NCI-H345 treated with DMSO at 0.1 percent for 48 hours (cell line): ENCODE data around the gene EFCAB8.
A peak's percentile ranks its signal among the peaks of the same experiment; 100 is the strongest.
"Not testable (repeated sequence)": the region's sequence is repeated elsewhere in the genome, so short reads cannot be mapped to it uniquely, and the experiment has no call there.

Experiments
- DNase-seq: peaks from one replicate; lab custom pipeline; 2025; ENCODE audit not compliant: unreplicated experiment; lab: John Stamatoyannopoulos, UW

EFCAB8 gene

GRCh38 chr20:32885185-32885584 is 26.5 kb downstream of the EFCAB8 start:
- no peak for DNase-seq

GRCh38 chr20:32885952-32886351 is 27.2 kb downstream of the EFCAB8 start:
- DNase-seq = no peak

- DNase-seq = no peak
These were observed 27.9 kb downstream of the EFCAB8 start for GRCh38 chr20:32886652-32887051.

- DNase-seq = no peak
These were observed 28.8 kb downstream of the EFCAB8 start for GRCh38 chr20:32887492-32887891.

- DNase-seq = no peak
These were observed 29.9 kb downstream of the EFCAB8 start for GRCh38 chr20:32888636-32889035.

- no peak for DNase-seq
These were observed 30.6 kb downstream of the EFCAB8 start for GRCh38 chr20:32889281-32889680.

GRCh38 chr20:32891491-32891890 is 32.8 kb downstream of the EFCAB8 start:
- no peak for DNase-seq

GRCh38 chr20:32891926-32892660 is 33.4 kb downstream of the EFCAB8 start:
- no peak for DNase-seq

GRCh38 chr20:32893263-32894025 is 34.7 kb downstream of the EFCAB8 start:
- no peak for DNase-seq

- no peak for DNase-seq
These were observed 35.3 kb downstream of the EFCAB8 start for GRCh38 chr20:32894026-32894483.

GRCh38 chr20:32894711-32895355 is 36.1 kb downstream of the EFCAB8 start:
- no peak for DNase-seq

GRCh38 chr20:32896521-32897280 is 38.0 kb downstream of the EFCAB8 start:
- DNase-seq = no peak

GRCh38 chr20:32898729-32899128 is 40.0 kb downstream of the EFCAB8 start:
- no peak for DNase-seq

GRCh38 chr20:32902456-32903420 is 44.0 kb downstream of the EFCAB8 start:
- peak; percentile 53 for DNase-seq

- DNase-seq = no peak
These were observed 45.0 kb downstream of the EFCAB8 start for GRCh38 chr20:32903666-32904175.

GRCh38 chr20:32904678-32905077 is 46.0 kb downstream of the EFCAB8 start:
- DNase-seq = not testable (repeated sequence)

GRCh38 chr20:32906200-32906599 is 47.5 kb downstream of the EFCAB8 start:
- no peak for DNase-seq

- no peak for DNase-seq
These were observed 48.3 kb downstream of the EFCAB8 start for GRCh38 chr20:32906871-32907495.

GRCh38 chr20:32907886-32908285 is 49.2 kb downstream of the EFCAB8 start:
- DNase-seq = no peak
